H9 (cell line): ENCODE results near the gene C10orf95. TPM values are rescaled to one million over a fixed set of nuclear protein-coding genes. Genes with fewer than 3 reads are reported as not detected.

Source experiments
- DNase-seq: peaks from one replicate; pipeline ENCODE4 v3.0.0-alpha.2; 2017
- H2AFZ ChIP-seq: one replicate; pipeline ENCODE4 v1.6.1; 2013; ENCODE audit warnings: mild to moderate bottlenecking, low read length, control low read depth, moderate library complexity
- H2AK5ac ChIP-seq: 2 replicates; pipeline ENCODE4 v1.6.1; 2013; ENCODE audit warnings: low read length, control low read depth, mixed read lengths; ENCODE audit not compliant: insufficient read length
- H2BK120ac ChIP-seq: one replicate; pipeline ENCODE4 v1.6.1; 2013; ENCODE audit warnings: low read depth, mild to moderate bottlenecking, low read length, control low read depth, inconsistent platforms; ENCODE audit not compliant: poor library complexity, severe bottlenecking
- H2BK12ac ChIP-seq: 2 replicates; pipeline ENCODE4 v1.6.1; 2013; ENCODE audit warnings: low read length, control low read depth, mixed read lengths, low read depth; ENCODE audit not compliant: insufficient read length
- H2BK15ac ChIP-seq: 2 replicates; pipeline ENCODE4 v1.6.1; 2013; ENCODE audit warnings: low read depth, low read length, control low read depth
- H2BK20ac ChIP-seq: one replicate; pipeline ENCODE4 v1.6.1; 2013; ENCODE audit warnings: low read depth, mild to moderate bottlenecking, low read length, control low read depth, inconsistent platforms; ENCODE audit not compliant: poor library complexity, severe bottlenecking
- H2BK5ac ChIP-seq: 2 replicates; pipeline ENCODE4 v1.6.1; 2013; ENCODE audit warnings: low read length, control low read depth, mixed read lengths; ENCODE audit not compliant: insufficient read length
- H3K14ac ChIP-seq: 2 replicates; pipeline ENCODE4 v1.6.1; 2013; ENCODE audit warnings: low read length, control low read depth; ENCODE audit not compliant: insufficient read depth
- H3K18ac ChIP-seq: 2 replicates; pipeline ENCODE4 v1.6.1; 2013; ENCODE audit warnings: low read depth, mild to moderate bottlenecking, mixed read lengths, low read length, control low read depth; ENCODE audit not compliant: insufficient read length
- H3K23ac ChIP-seq: 2 replicates; pipeline ENCODE4 v1.6.1; 2013; ENCODE audit warnings: low read length, control low read depth, mixed read lengths, low read depth; ENCODE audit not compliant: insufficient read length
- H3K23me2 ChIP-seq: 2 replicates; pipeline ENCODE4 v1.6.1; 2013; ENCODE audit warnings: low read depth, mild to moderate bottlenecking, mixed read lengths, low read length, control low read depth; ENCODE audit not compliant: insufficient read length, poor library complexity, severe bottlenecking
- H3K27ac ChIP-seq: 2 replicates; pipeline ENCODE4 v1.5.1; 2013; ENCODE audit warnings: low read length, control low read depth, mixed read lengths, low read depth; ENCODE audit not compliant: insufficient read length
- H3K27me3 ChIP-seq: 2 replicates; pipeline ENCODE4 v1.6.1; 2013; ENCODE audit warnings: low read length, control low read depth, inconsistent platforms; ENCODE audit not compliant: insufficient read depth
- H3K4ac ChIP-seq: 2 replicates; pipeline ENCODE4 v1.6.1; 2013; ENCODE audit warnings: low read depth, mild to moderate bottlenecking, control low read depth, inconsistent platforms, low read length, moderate library complexity
- H3K4me1 ChIP-seq: 2 replicates; pipeline ENCODE4 v1.6.1; 2013; ENCODE audit warnings: low read length, control low read depth, inconsistent platforms; ENCODE audit not compliant: insufficient read depth
- H3K4me2 ChIP-seq: 2 replicates; pipeline ENCODE4 v1.6.1; 2013; ENCODE audit warnings: low read length, control low read depth, mixed read lengths; ENCODE audit not compliant: insufficient read length, insufficient read depth
- H3K56ac ChIP-seq: 2 replicates; pipeline ENCODE4 v1.6.1; 2013; ENCODE audit warnings: low read depth, mild to moderate bottlenecking, mixed read lengths, low read length, control low read depth; ENCODE audit not compliant: insufficient read length
- H3K79me1 ChIP-seq: 2 replicates; pipeline ENCODE4 v1.6.1; 2013; ENCODE audit warnings: low read depth, mild to moderate bottlenecking, moderate library complexity, low read length, control low read depth, inconsistent platforms; ENCODE audit not compliant: insufficient read depth, poor library complexity, severe bottlenecking
- H3K79me2 ChIP-seq: 2 replicates; pipeline ENCODE4 v1.6.1; 2013; ENCODE audit warnings: low read length, control low read depth, inconsistent platforms; ENCODE audit not compliant: insufficient read depth
- H3K9ac ChIP-seq: 2 replicates; pipeline ENCODE4 v1.6.1; 2013; ENCODE audit warnings: low read length, control low read depth, mixed read lengths; ENCODE audit not compliant: insufficient read length; ENCODE audit errors: extremely low read depth
- H3K9me3 ChIP-seq: one replicate; pipeline ENCODE4 v1.6.1; 2013; ENCODE audit warnings: low read depth, low read length, inconsistent platforms; ENCODE audit not compliant: control insufficient read depth
- H3T11ph ChIP-seq: one replicate; pipeline ENCODE4 v1.6.1; 2013; ENCODE audit warnings: mild to moderate bottlenecking, low read length, control low read depth, inconsistent platforms
- H4K20me1 ChIP-seq: one replicate; pipeline ENCODE4 v1.6.1; 2013; ENCODE audit not compliant: control insufficient read depth, insufficient read length, insufficient read depth
- H4K5ac ChIP-seq: 2 replicates; pipeline ENCODE4 v1.6.1; 2013; ENCODE audit warnings: low read depth, mild to moderate bottlenecking, mixed read lengths, low read length, control low read depth; ENCODE audit not compliant: insufficient read length
- H4K8ac ChIP-seq: replicated peaks from 2 replicates; pipeline ENCODE4 v1.6.1; 2013; ENCODE audit warnings: low read length, control low read depth, mixed read lengths, low read depth; ENCODE audit not compliant: insufficient read length
- H4K91ac ChIP-seq: 2 replicates; pipeline ENCODE4 v1.6.1; 2013; ENCODE audit warnings: low read depth, mild to moderate bottlenecking, moderate library complexity, mixed read lengths, low read length, control low read depth; ENCODE audit not compliant: insufficient read length
- H3K27ac Mint-ChIP-seq, 3 experiments: 2 replicates in 2 of 3; 3 replicates in 1 of 3; pipeline ENCODE4 v1.8.0; 2020 to 2021; ENCODE audit warnings: mixed read lengths in 3 of 3, mild to moderate bottlenecking in 1 of 3, moderate library complexity in 1 of 3
- H3K27me3 Mint-ChIP-seq: 2 replicates; pipeline ENCODE4 v1.8.0; 2021; ENCODE audit warnings: low read depth, mild to moderate bottlenecking, moderate library complexity, mixed read lengths
- H3K36me3 Mint-ChIP-seq, 3 experiments: 2 replicates in 2 of 3; 3 replicates in 1 of 3; pipeline ENCODE4 v1.8.0; 2020 to 2021; ENCODE audit warnings: low read depth in 3 of 3, mixed read lengths in 3 of 3; ENCODE audit not compliant: insufficient read depth in 1 of 3
- H3K4me1 Mint-ChIP-seq, 2 experiments: 2 replicates each; pipeline ENCODE4 v1.8.0; 2020; ENCODE audit warnings: mixed read lengths in 2 of 2
- H3K4me3 Mint-ChIP-seq, 2 experiments: 2 replicates in 1 of 2; 3 replicates in 1 of 2; pipeline ENCODE4 v1.8.0; 2020 to 2021; ENCODE audit warnings: mild to moderate bottlenecking in 2 of 2, mixed read lengths in 2 of 2, moderate library complexity in 1 of 2
- H3K9me3 Mint-ChIP-seq, 2 experiments: 2 replicates in 1 of 2; 3 replicates in 1 of 2; pipeline ENCODE4 v1.8.0; 2020; ENCODE audit warnings: mild to moderate bottlenecking in 2 of 2, mixed read lengths in 2 of 2, moderate library complexity in 1 of 2
- CTCF ChIP-seq: fragments of 200-600 bp; sonication (generic); conservative IDR thresholded peaks from 3 replicates; pipeline ENCODE4 v1.8.0; 2021; ENCODE audit warnings: antibody characterized with exemption, mild to moderate bottlenecking
- WGBS: extraction: QIAGEN DNeasy Blood & Tissue Kit; methylation state at CpG from one replicate; pipeline ENCODE4 v1.1.7; 2013; ENCODE audit warnings: missing lambda C conversion rate, low lambda C conversion rate, mixed read lengths; ENCODE audit not compliant: insufficient read length; ENCODE audit errors: extremely low coverage; 5-methylcytosine and 5-hydroxymethylcytosine counted together
- total RNA-seq: library from RNA; stranded (reverse); gene quantifications from 2 replicates; pipeline ENCODE4 v1.2.1, GENCODE V29; 2021

The C10orf95 gene
- total RNA-seq, 1 experiment from 2014 or later, result not detected

DNA sequence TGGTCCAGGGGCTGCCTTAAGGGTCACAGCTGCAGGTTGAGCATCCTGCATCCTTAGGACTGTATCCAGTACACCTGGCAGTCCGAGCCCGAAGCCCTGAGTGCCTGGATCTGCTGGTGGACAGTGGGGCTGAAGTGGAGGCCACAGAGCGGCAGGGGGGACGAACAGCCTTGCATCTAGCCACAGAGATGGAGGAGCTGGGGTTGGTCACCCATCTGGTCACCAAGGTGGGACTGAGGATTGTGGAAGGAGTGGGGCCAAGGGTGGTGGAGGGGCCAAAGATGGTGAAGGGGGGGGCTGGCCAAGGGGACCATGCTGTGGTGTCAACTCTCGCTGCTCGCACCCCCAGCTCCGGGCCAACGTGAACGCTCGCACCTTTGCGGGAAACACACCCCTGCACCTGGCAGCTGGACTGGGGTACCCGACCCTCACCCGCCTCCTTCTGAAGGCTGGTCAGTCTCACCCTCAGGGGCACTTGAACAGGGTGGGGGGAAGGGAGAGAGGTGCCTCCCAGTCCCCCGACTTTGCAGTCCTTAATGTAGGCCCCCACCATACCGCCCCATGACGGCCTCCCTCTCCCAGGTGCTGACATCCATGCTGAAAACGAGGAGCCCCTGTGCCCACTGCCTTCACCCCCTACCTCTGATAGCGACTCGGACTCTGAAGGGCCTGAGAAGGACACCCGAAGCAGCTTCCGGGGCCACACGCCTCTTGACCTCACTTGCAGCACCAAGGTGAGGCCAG is 50.6 kb downstream of the C10orf95 start:
- H3K36me3 Mint-ChIP-seq, result peaks cover 1 to 31% (median 21%) of the 10 kb centered on the region in 3 experiments; a peak in 5 of 7 replicates
- Histone ChIP-seq H2BK15ac (no peak overlapping the region), H4K91ac (no peak overlapping the region), H3K4ac (no peak overlapping the region), H3K4me2 (no peak overlapping the region), H3K27me3 (no peaks in the 10 kb centered on the region), H4K20me1 (no peaks in the 10 kb centered on the region), H3K9ac (no peak overlapping the region), H2BK20ac (no peak overlapping the region), H3K4me1 (no peaks in the 10 kb centered on the region), H4K8ac (no peak overlapping the region), H3K27ac (no peak overlapping the region), H3K23ac (no peak overlapping the region), H3K79me2 (no peaks in the 10 kb centered on the region), H3K23me2 (peaks cover 3% of the 10 kb centered on the region), H3K18ac (no peak overlapping the region), H3K56ac (no peak overlapping the region), H3K79me1 (no peaks in the 10 kb centered on the region), H4K5ac (no peak overlapping the region), H2BK12ac (no peak overlapping the region), H2AK5ac (no peak overlapping the region), H2BK120ac (no peak overlapping the region), H2AFZ (no peak overlapping the region), H3K9me3 (no peaks in the 10 kb centered on the region), H2BK5ac (no peak overlapping the region), H3K14ac (no peak overlapping the region), H3T11ph (no peak overlapping the region)
- WGBS, result no CpG with 5 or more reads among the region's 22 CpGs
- no peak overlapping the region; a peak in 1 of 7 replicates for H3K27ac Mint-ChIP-seq
- H3K9me3 Mint-ChIP-seq, result no peaks in the 10 kb centered on the region
- H3K4me1 Mint-ChIP-seq, result peaks cover 11 to 24% of the 10 kb centered on the region in 2 experiments
- peaks cover 44% of the 10 kb centered on the region for H3K27me3 Mint-ChIP-seq
- TF ChIP-seq CTCF, result no peak
- no peak for DNase-seq
- H3K4me3 Mint-ChIP-seq, result peak overlapping the region in 1 of 2 experiments; percentile 54; a peak in 2 of 5 replicates
